GM18499 (cell line): Measurements from ENCODE around the gene ULK3.

ENCODE experiments used
- ATAC-seq: cut with Tn5 transposase; IDR thresholded peaks from one replicate; pipeline ENCODE4 v1.9.1; 2021; ENCODE audit warnings: moderate number of reproducible peaks; ENCODE audit not compliant: insufficient read depth, unreplicated experiment

The ULK3 gene

DNA sequence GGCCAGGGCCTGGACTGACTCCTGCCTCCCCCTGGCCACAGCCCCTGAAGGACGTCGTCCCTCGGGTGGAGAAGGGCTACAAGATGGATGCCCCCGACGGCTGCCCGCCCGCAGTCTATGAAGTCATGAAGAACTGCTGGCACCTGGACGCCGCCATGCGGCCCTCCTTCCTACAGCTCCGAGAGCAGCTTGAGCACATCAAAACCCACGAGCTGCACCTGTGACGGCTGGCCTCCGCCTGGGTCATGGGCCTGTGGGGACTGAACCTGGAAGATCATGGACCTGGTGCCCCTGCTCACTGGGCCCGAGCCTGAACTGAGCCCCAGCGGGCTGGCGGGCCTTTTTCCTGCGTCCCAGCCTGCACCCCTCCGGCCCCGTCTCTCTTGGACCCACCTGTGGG is 40.7 kb downstream of the ULK3 start:
- no peak for ATAC-seq

DNA sequence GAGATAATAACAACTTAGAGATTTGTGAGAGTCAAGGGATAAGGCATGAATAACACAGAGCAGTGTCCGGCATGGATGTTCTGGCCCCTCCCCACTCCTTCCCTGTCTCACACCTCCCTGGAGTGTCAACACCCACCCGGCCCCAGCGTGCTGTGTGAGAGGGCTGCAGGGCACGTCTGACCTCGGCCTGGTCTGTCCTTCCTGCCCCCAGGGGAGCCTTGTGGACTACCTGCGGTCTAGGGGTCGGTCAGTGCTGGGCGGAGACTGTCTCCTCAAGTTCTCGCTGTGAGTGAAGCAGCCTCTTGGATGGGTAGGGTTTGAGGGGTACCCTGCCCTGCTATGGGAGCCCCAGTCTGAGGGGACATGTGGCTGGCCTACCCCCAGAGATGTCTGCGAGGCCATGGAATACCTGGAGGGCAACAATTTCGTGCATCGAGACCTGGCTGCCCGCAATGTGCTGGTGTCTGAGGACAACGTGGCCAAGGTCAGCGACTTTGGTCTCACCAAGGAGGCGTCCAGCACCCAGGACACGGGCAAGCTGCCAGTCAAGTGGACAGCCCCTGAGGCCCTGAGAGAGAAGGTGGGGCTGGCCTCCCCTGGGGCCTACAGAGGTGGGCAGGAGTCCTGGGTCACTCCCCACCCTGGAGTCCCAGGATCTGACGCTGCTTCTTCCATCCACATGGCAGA is 41.5 kb downstream of the ULK3 start:
- ATAC-seq = no peak

DNA sequence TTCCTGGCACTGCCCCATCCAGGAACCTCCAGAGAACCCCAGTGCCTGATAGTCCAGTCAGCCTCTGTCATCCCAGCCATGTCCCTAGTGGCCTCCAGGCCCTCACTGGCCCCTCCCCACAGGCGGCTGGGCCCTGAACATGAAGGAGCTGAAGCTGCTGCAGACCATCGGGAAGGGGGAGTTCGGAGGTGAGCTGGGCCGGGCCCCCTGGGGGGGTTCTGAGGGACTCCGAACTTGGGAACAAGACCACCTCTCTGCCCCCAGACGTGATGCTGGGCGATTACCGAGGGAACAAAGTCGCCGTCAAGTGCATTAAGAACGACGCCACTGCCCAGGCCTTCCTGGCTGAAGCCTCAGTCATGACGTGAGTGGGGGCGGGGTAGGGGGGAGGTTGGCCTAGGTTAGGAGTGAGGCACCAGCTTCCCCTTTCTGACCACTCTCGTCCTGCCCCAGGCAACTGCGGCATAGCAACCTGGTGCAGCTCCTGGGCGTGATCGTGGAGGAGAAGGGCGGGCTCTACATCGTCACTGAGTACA is 42.3 kb downstream of the ULK3 start:
- no peak for ATAC-seq

DNA sequence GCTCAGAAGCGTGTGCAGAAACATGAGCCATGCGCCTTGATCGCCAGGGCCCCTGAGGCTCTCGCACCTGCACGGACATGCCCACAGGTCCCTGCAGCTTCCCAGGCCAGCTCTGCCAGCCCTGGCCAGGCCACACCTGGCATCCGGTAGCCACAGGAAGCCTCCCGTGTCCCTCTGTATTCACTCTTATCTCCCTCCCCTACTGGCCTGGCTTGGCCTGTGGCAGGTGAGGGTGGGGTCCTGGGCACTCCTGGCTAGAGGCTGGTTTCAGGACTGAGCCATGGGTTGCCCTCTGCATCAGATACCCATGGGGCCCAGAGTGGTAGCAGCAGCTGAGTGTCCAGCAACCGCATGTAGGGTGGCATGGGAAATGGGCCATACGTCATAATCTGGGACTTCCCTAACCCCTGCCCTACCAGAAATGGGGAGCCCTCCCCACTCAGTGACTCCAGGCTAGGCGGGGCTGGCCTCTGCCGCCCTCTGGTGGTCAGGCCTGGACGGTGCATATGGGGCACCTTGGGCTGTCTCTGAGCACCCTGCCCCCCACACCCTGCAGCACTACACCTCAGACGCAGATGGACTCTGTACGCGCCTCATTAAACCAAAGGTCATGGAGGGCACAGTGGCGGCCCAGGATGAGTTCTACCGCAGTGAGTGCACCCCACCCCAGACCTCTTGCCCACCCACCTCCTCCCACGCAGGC is 42.9 kb downstream of the ULK3 start:
- ATAC-seq = peak; percentile 45

DNA sequence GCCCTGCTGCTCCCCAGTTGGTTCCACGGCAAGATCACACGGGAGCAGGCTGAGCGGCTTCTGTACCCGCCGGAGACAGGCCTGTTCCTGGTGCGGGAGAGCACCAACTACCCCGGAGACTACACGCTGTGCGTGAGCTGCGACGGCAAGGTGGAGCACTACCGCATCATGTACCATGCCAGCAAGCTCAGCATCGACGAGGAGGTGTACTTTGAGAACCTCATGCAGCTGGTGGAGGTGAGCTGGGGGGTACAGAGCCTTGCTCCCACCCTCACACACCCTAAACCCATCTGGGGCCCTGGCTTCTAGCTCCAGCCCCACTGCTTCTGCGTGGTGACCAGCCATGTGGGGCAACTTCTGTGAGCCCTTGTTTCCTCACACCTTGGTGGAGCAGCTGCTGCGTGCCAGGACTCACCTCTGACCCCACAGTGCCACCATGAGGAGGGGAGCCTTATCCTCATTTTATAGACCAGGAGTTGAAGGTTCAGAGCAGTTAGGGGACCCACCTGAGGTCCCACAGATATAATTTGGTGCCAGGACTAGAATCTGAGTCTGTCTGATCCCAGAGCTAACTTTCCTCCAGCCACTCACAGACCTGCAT is 43.6 kb downstream of the ULK3 start:
- no peak for ATAC-seq

DNA sequence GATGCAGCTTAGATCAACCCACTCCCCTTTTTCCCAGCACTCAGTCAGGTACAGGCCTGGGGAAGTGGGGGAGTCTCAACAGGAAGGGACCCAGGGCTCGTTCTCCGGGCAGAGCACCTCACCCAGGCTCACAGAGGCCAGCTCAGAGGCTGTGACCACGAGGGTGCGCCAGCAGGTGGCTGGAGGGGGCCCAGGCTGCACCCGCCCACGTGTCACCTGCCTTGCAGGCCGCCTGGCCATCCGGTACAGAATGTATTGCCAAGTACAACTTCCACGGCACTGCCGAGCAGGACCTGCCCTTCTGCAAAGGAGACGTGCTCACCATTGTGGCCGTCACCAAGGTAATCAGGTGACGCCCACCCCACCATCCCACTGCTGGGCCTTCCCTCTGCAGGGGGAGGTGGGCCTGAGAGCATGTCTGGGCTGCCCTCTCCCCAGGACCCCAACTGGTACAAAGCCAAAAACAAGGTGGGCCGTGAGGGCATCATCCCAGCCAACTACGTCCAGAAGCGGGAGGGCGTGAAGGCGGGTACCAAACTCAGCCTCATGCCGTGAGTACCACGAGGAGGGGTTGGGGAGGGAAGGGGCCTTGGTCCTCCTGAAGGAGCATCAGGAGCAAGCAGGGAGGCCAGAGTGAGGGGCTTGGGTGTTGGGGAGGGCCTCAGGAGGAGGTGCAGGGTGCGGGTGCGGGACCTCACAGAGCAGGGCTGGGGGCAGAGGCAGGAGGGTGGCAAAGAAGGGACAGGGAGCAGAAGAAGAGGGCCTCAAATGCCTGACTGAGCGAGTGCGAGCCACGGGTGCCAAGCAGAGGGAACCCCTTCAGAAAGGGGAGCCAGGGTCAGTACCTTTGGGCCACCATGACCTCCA is 44.3 kb downstream of the ULK3 start:
- ATAC-seq = no peak

DNA sequence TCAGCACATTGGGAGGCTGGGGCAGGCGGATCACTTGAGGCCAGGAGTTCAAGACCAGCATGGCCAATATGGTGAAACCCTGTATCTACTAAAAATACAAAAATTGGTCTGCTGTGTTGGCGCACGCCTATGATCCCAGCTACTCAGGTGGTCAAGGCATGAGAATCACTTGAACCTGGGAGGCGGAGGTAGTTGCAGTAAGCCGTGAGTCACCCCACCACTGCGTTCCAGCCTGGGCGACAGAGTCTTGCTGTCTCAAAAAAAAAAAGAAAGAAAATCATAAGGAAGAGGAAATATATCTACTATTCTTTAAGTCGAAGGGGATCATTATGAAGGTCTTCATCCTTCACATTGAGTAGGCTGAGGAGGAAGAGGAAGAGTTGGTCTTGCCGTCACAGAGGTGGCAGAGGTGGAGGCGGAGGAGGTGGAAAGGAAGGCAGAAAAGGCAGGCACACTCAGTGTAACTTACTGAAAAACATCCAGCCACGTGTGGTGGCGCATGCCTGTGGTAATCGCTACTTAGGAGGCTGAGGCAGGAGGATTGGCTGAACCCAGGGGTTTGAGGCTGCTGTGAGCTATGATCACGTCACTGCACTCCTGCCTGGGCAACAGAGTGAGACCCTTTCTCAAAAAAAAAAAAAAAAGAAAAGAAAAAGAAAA is 46.9 kb downstream of the ULK3 start:
- no peak for ATAC-seq

DNA sequence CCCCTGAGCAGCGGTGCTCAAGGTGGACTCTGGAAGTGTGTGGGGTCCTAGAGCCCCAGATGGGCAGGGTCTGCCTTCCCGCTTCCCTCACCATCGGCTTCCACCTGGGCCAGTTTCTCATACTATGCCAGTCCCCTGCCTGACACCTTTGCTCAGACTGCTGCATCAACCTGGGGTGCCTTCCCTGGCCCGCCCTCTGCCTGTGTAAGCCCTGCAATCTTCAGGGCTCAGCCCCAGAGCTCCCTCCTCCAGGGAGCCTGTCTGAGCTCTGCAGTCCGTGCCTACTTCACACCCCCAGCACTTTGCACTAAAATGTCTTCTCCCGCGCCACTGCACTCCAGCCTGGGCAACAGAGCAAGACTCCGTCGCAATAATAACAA is 48.0 kb downstream of the ULK3 start:
- ATAC-seq = no peak

DNA sequence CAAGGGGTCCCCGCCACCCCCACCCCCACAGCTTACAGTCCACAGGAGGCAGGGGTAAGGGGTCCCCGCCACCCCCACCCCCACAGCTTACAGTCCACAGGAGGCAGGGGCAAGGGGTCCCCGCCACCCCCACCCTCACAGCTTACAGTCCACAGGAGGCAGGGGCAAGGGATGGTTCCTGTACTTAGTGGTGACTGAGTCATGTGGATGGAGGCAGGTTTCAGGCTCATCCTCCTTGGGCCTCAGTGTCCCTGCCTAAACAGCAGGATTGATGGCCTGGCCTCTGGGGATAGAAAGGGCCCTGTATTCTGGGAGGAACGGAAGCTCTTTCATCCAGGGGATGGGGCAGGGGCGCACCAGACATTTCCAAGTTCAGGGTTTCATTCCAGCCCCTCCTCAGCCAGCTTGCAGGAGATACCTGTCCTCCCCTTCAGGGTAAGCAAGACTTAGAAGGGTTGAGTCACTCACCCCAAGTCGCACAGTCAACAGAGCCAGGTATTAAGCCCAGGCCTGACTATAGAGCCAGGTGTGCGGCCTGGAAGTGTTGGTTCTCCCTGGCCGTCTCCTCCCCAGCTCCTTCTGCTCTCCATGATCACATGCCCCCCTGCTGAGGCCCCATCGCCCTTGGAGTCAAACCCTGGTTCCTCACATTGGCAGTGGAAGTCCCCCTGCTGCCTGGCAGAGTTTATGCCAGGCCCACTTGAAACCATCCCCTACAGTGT is 48.5 kb downstream of the ULK3 start:
- ATAC-seq = no peak

DNA sequence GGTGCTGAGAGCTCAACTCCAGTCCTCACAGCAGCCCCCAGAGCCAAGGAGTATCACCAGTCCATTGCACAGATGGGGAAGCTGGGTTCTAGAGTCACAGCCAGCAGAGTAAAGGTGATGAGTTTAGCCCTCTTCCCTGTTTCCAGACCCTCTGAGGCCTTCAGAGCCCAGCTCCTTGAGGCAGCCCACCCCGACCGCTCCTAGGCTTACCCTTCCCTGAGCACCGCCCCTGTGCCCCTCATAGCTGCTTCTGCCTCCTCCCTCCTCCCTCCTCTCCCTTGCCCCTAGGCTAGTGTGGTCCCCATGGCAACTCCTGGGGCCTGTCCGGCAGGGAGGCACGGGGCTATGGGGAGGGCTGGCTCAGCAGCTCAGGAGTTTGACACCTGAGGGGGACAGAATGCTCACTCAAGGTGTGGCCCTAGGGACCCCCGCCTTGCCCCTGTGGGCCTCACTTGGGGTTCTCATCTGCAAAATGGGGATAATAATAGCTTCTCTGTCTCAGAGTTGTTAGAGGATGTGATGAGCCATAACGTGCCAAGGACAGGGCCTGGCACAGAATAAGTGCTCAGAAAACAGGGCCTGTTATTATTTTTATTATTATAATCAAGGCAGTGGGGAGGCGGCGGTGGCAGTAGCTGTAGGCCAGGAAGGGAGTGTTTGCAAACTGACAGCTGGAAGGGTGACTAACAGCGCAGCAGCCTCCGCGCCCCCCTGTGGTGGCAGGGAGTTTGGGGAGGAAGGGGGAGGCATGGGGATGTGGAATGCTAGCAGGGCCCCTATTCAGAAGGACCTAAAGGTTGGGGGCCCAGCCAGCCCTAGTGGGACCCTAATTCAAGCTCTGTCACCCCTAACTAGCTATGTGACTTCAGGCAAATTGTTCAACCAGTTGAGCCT is 49.6 kb downstream of the ULK3 start:
- ATAC-seq = no peak

DNA sequence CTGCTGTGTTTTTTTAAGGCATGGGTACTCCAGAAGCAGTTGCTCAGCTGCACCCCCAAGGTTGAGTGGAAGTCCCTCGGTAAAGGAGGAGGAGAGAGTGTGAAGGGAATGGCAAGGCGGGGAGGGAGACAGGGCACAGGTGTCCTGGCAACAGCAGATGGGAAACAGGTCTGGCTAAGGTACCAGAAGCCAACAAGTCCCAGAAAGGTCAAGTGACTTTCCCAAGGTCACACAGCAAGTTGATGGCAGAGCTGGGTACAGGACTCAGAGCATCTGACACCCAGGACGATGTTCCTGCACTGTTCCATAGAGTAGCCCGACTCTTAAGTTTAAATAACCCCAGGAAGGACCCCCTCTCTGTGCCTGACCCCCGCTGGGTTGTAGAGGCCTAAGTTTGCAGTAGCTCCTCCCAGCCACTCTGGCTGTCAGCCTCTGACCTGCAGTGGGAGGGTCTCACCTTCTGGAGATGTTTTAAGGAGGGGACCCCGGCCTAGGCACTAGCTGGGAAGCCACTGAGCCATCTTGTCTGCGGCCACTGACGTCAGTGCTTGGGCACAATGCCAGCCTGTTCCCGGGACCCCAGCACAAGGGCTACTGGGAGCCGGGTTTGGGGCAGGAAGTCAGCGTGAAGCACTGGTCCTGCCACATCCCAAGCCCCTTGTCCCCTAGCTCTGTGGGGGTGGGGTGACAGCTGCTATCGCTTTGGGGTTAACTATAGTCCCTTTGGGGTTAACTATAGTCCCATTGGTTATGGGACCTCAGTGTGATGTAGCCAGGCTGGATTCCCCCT is 50.5 kb downstream of the ULK3 start:
- no peak for ATAC-seq

DNA sequence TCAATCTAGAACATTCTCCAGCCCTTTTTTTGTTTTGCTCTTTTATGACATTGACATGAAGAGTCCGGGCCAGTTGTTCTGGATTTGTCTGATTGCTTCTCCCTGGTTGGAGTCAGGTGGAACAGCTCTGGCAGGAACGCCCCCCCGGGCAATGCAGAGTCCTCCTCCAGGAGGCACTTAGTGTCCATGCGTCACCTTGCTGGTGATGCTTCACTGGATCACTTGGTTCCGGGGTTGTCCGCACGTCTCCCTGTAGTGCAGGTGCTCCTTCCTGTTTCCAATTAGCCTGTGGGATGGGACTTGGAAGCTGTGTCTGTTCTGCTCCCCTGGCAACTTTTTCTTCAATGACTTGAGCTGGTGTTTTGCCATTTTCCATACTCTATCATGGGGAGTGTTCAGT is 51.3 kb downstream of the ULK3 start:
- no peak for ATAC-seq

DNA sequence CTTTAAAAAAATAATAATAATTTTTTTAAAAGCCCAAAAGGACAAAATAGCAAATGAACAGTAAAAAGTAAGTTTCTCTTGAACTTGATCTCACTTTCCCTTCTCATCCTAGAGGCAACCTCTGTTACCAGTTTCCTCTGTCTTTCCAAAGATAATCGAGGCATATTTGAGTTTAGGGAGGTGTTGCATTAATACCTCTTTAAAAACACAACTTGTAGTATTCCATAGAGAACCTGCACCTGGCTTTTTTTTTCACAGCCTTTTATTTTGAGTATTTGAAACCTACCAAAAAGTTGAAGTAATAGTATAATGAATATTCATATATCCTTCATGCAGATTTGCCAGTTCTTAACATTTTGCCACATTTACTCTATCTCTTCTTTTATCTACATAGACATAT is 51.9 kb downstream of the ULK3 start:
- ATAC-seq = no peak

DNA sequence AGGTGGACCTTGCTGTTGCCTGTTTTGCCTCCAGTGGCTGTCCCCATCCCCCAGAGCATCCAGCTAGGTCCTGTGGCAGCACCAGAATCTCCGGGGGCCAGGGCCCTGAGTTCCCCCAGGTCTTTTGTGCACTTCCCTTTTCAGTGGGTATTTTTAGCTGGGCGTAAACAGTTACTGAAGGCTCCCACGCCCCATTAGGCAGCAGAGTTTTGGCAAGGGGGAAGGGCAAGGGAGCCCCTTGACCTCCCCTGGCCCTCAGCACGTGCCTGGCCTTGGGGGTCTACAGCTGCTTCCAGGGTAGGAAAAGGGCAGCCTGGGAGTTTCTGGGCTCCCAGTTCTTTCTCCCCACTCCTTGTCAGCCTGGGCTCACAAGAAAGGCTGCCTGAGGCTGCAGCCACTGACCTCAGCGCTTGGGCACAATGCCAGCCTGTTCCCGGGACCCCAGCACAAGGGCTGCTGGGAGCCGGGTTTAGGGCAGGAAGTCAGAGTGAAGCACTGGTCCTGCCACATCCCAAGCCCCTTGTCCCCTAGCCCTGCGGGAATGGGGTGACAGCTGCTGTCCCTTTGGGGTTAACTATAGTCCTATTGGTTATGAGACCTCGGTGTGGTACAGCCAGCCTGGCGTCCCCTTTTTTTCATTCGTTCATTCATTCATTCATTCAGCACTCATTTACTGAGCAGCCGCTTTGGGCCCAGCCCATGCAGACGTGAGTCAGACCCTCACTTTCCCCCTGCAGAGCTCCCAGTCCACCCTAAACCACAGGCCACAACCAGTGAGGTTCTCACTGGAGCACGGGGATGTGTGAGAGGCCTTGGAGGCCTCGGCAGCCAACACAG is 52.7 kb downstream of the ULK3 start:
- ATAC-seq = no peak

DNA sequence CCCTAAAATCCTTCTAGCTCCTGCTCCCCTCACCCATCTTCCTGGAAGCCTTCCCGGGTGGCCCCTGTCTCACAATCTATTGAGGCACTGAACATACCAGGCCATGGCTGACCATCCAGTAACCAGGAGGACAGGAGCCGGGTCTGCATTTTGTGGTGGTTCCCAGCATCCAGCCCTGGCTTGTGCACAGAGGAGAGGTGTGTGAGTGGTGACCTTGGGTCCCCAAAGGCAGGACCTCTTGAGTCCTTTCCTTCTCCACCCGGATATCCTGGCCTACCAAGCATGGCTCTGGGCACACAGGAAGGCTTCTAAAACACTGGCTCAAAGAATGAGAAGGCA is 53.2 kb downstream of the ULK3 start:
- no peak for ATAC-seq

DNA sequence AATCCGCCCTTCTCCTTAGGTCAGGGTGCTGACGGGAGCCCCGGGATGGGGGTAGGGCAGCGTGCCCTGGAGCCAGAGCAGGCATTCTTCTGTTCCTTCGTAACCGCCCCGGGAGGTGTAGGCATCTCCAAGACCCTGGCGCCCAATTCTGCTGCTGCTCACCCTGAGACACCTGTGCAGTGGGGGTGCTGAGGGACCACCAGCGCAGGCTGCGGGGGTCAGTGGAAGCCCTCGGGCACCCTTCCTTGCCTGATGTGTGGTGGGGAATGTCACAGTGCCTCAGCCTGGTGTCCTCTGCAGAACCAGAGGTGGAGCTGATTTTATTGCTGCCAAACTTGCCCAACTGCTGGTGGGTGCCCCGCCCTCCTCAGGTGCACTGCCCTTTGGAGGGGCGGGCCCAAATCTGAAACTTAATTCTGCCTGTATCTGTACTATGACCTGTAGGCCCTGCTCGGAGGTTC is 53.8 kb downstream of the ULK3 start:
- no peak for ATAC-seq

DNA sequence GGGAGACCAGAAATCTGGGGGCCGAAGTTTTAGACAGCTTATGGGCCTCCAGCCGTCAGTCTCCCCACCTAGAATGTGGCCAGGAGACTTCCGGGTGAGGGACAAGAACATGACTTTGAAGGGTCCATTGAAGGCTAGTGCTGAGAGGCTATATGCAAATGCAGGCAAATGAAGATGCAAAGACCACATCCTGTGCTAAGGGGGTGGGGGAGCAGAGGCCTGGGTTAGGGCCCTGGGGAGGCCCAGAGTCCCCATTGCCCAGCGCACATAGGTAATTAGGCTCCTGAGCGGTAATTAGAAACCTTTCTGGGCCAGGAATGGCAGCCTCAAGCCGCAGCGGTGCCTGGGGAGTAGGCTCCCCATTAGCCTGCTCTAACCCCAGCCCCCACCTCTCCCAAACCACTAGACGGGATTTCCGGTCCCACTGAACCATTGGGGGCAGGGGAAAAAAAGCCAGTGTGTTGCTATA is 54.2 kb downstream of the ULK3 start:
- no peak for ATAC-seq
